22Rv1 (cell line): ENCODE measurements around the gene MAMDC2.

Experiments used
- H3K27ac ChIP-seq: fragments of 450-650 bp; 2 replicates; pipeline ENCODE4 v1.5.1; 2017
- ZFX ChIP-seq: fragments of 450-650 bp; IDR thresholded peaks from 2 replicates; pipeline ENCODE4 v1.6.1; 2017; ENCODE audit warnings: antibody characterized with exemption, borderline replicate concordance
- TF ChIP-seq, protein P1 (sequence below): fragments of 450-650 bp; IDR thresholded peaks from 2 replicates; pipeline ENCODE4 v1.5.1; 2017; ENCODE audit warnings: mild to moderate bottlenecking

Gene MAMDC2

DNA sequence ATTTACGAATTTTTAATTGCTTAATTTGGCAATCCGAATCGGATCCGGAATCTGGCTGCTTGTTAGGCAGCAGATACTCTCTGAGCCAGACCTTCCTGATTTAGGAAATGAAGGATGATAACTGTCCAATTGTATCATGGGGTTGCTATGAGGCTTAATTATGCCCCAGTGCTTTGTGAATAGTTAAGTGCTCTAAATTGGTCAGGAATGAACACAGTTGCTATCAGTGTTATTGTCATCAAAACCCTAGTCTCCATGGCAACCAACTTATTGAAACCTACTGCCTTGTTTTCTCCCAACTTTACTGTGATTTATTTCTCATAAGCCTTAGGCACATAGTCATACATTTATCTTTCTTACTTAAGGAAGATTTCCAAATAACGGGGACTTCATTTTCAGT lies 47.9 kb downstream of the MAMDC2 start:
- no peak for TF ChIP-seq ZFX
- TF ChIP-seq, protein P1, sequence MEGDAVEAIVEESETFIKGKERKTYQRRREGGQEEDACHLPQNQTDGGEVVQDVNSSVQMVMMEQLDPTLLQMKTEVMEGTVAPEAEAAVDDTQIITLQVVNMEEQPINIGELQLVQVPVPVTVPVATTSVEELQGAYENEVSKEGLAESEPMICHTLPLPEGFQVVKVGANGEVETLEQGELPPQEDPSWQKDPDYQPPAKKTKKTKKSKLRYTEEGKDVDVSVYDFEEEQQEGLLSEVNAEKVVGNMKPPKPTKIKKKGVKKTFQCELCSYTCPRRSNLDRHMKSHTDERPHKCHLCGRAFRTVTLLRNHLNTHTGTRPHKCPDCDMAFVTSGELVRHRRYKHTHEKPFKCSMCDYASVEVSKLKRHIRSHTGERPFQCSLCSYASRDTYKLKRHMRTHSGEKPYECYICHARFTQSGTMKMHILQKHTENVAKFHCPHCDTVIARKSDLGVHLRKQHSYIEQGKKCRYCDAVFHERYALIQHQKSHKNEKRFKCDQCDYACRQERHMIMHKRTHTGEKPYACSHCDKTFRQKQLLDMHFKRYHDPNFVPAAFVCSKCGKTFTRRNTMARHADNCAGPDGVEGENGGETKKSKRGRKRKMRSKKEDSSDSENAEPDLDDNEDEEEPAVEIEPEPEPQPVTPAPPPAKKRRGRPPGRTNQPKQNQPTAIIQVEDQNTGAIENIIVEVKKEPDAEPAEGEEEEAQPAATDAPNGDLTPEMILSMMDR: no peak
- no peak overlapping the region for H3K27ac ChIP-seq

- TF ChIP-seq, protein P1: no peak
- no peak for TF ChIP-seq ZFX
- H3K27ac ChIP-seq: no peak overlapping the region
Observed at GRCh38 chr9:70092190-70092589, 48.5 kb downstream of the MAMDC2 start.

- no peak overlapping the region for H3K27ac ChIP-seq
- TF ChIP-seq, protein P1: no peak
- no peak for TF ChIP-seq ZFX
Observed at GRCh38 chr9:70093095-70093494, 49.4 kb downstream of the MAMDC2 start.

GRCh38 chr9:70093944-70094343 lies 50.3 kb downstream of the MAMDC2 start:
- H3K27ac ChIP-seq: no peak overlapping the region
- no peak for TF ChIP-seq ZFX
- TF ChIP-seq, protein P1: no peak

- TF ChIP-seq, protein P1: no peak
- no peak for TF ChIP-seq ZFX
- H3K27ac ChIP-seq: no peak overlapping the region
Observed at GRCh38 chr9:70094747-70095146, 51.1 kb downstream of the MAMDC2 start.

- TF ChIP-seq ZFX: no peak
- TF ChIP-seq, protein P1: no peak
- no peak overlapping the region for H3K27ac ChIP-seq
Observed at GRCh38 chr9:70097187-70097586, 53.5 kb downstream of the MAMDC2 start.

DNA sequence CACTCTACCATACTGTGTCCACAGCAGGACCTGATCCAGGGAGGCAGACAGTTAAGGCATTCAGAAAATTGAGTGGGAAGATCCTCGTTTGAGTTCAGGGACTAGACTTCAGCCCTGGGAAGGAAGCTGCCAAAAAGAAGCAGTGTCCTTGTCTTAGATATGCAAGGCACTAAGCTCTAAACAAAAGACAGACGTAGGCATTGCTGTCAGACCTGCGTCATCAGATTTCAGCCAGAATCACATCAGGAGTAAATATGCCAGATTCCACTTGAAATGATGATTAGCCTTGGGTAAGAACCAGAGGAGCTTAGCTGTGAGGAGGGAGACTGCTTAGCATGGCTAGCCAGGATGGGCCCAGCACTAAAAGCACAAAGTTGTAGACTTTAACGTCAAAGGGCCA lies 56.7 kb downstream of the MAMDC2 start:
- no peak overlapping the region for H3K27ac ChIP-seq

GRCh38 chr9:70101265-70101664 lies 57.6 kb downstream of the MAMDC2 start:
- H3K27ac ChIP-seq: no peak overlapping the region
- TF ChIP-seq ZFX: no peak
- TF ChIP-seq, protein P1: no peak

More for the DNA sequence above, 56.7 kb downstream of the MAMDC2 start:
- TF ChIP-seq ZFX: no peak
